Loucy (cell line): ENCODE results near the gene RANBP9.

Source experiments
- EZH2phosphoT487 ChIP-seq: fragments of 200-600 bp; IDR thresholded peaks from 2 replicates; pipeline ENCODE4 v1.6.1; 2018; ENCODE audit warnings: antibody characterized with exemption, mild to moderate bottlenecking, moderate library complexity, borderline replicate concordance
- TF ChIP-seq, protein P1 (sequence below): fragments of 200-600 bp; sonication (generic); conservative IDR thresholded peaks from 2 replicates; pipeline ENCODE4 v1.5.1; 2014; ENCODE audit warnings: mild to moderate bottlenecking, antibody characterized with exemption, low read length

DNA sequence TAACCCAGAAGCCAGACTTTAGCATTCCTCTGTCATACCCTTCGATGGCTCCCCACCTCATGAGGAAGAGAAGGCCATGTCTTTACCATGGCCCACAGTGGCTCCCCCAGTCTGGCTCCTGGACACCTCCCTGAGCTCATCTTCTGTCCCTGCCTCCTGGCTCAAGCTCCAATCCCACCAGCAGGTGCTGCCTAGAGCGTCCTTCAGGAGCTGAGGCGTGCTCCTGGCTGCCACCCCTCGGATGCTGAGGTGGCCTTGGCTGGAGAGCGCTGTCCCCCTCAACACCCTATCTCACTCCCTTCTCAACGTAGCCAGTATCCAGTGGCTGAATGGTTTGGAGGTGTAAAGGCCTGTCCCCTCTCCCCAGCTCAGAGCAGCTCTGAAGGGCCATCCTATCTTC is 47.4 kb upstream of the RANBP9 start:
- TF ChIP-seq, protein P1, sequence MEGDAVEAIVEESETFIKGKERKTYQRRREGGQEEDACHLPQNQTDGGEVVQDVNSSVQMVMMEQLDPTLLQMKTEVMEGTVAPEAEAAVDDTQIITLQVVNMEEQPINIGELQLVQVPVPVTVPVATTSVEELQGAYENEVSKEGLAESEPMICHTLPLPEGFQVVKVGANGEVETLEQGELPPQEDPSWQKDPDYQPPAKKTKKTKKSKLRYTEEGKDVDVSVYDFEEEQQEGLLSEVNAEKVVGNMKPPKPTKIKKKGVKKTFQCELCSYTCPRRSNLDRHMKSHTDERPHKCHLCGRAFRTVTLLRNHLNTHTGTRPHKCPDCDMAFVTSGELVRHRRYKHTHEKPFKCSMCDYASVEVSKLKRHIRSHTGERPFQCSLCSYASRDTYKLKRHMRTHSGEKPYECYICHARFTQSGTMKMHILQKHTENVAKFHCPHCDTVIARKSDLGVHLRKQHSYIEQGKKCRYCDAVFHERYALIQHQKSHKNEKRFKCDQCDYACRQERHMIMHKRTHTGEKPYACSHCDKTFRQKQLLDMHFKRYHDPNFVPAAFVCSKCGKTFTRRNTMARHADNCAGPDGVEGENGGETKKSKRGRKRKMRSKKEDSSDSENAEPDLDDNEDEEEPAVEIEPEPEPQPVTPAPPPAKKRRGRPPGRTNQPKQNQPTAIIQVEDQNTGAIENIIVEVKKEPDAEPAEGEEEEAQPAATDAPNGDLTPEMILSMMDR = no peak
- no peak for TF ChIP-seq EZH2phosphoT487
